Adipose tissue (tissue), 3 donors: ENCODE results near the gene GCNT3. TPM values are rescaled to one million over a fixed set of nuclear protein-coding genes. Genes with fewer than 3 reads are reported as not detected.

ENCODE experiments used
- H3K27ac ChIP-seq: one replicate; pipeline ENCODE4 v1.5.1; 2013; ENCODE audit warnings: low read depth, low read length
- WGBS, 3 donors: extraction: QIAGEN DNeasy Blood & Tissue Kit; methylation state at CpG; one replicate each; pipeline ENCODE4 v1.1.7; 2013; 5-methylcytosine and 5-hydroxymethylcytosine counted together
- polyA plus RNA-seq, 3 donors: library from polyadenylated mRNA; stranded (reverse); fragments of 200-250 nt; gene quantifications; one replicate each; pipeline ENCODE4 v1.2.3, GENCODE V29; 2013
- donor health status: healthy with polysubstance abuse.
- donor health status: Bipolar disorder and iron deficiency.
- donor health status: healthy.

Gene GCNT3, protein sequence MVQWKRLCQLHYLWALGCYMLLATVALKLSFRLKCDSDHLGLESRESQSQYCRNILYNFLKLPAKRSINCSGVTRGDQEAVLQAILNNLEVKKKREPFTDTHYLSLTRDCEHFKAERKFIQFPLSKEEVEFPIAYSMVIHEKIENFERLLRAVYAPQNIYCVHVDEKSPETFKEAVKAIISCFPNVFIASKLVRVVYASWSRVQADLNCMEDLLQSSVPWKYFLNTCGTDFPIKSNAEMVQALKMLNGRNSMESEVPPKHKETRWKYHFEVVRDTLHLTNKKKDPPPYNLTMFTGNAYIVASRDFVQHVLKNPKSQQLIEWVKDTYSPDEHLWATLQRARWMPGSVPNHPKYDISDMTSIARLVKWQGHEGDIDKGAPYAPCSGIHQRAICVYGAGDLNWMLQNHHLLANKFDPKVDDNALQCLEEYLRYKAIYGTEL
- under 1 TPM; 0.06 to 0.55 (median 0.45) TPM for polyA plus RNA-seq

GRCh38 chr15:59611276-59612260, at the start of gene GCNT3:
Gene GCNT3 (plus strand): TSS chr15:59611783. CDS start chr15:59618239, 6,456 bp downstream.
- no peak within 1 kb of the TSS for H3K27ac ChIP-seq
- 60 to 80% (median 72%) methylated on average over 8 of the region's 8 CpGs for WGBS, 3 donors

DNA sequence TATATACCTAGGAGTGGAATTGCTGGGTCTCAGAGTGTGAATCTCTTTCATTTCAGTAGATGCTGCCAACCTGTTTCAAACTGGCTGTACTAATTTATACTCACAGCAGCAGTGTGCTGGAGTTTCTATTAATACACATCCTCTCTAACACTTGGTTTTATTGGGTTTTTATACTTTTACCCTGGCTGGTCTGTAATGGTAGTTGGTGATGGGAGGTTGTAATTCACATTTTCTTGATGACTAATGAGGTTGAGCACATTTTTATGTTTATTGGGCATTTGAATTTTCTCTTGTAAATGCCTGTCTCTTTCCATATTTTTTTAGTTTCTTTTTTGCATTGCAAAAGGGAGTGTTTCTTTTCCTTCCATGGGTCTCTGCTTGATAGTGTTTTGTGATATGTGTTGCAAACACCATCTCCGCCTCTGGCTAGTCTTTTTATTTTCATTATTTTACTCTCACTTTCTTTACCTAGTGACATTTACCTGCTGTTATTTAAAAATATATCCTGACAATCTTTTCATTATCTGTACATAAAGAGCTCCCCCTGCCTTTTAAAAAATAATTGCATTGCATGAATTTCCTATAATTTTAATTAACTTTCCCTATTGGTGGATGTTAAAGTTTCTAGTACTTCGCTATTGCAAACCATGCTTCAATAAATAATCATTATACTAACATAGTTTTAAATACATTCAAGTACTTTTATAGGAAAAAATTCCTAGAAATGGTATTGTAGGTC, 49.0 kb upstream of the GCNT3 start:
- 91 to 96% (median 95%) methylated on average over 2 of the region's 2 CpGs for WGBS, 3 donors
- no peak overlapping the region for H3K27ac ChIP-seq

GRCh38 chr15:59565299-59565698, 46.3 kb upstream of the GCNT3 start:
- no peak overlapping the region for H3K27ac ChIP-seq
- WGBS, 3 donors, result 69 to 95% (median 94%) methylated on average over 4 of the region's 4 CpGs

DNA sequence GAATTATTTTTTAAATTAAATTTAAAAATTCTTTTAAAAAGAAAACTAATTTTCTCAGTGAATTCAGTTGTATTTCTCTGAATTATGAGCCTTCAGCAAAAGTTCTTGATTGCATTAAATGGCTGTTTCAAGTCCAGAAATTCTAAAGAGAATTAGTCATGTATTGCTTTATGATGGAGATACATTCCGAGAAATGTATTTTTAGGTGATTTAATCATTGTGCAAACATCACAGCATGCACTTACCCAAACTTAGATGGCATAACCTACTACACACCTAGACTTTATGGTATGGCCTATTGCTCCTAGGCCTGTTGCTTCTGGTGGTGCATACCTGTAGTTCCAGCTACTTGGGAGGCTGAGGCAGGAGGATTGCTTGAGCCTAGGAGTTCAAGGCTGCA, 44.3 kb upstream of the GCNT3 start:
- 82 to 95% (median 90%) methylated on average over 1 of the region's 1 CpG for WGBS, 3 donors
- H3K27ac ChIP-seq, result no peak overlapping the region

- no peak overlapping the region for H3K27ac ChIP-seq
- 83 to 84% (median 83%) methylated on average over 8 of the region's 8 CpGs for WGBS, 3 donors
Measured at GRCh38 chr15:59569477-59569876, 42.1 kb upstream of the GCNT3 start.

GRCh38 chr15:59570315-59570714, 41.3 kb upstream of the GCNT3 start:
- no peak overlapping the region for H3K27ac ChIP-seq
- WGBS, 3 donors, result 53 to 73% (median 68%) methylated on average over 3 of the region's 3 CpGs

DNA sequence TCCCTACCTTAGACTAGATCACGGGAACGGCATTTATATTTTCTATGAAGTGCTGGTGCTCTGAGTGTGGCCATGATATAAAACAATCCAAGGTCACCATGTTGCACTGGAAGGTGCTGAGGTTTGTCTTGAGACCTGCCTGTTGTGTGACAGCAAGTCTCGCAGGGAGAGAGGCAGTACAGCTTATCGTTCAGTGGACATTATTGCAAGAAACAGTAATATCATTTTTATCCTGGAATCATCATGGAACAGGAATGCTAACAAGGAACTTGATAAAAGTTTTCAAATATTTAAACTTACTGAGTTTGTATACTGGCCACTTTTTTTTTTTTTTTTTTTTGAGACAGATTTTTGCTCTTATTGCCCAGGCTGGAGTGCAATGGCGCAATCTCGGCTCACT, 40.0 kb upstream of the GCNT3 start:
- no peak overlapping the region for H3K27ac ChIP-seq
- WGBS, 3 donors, result 88 to 95% (median 88%) methylated on average over 6 of the region's 6 CpGs

DNA sequence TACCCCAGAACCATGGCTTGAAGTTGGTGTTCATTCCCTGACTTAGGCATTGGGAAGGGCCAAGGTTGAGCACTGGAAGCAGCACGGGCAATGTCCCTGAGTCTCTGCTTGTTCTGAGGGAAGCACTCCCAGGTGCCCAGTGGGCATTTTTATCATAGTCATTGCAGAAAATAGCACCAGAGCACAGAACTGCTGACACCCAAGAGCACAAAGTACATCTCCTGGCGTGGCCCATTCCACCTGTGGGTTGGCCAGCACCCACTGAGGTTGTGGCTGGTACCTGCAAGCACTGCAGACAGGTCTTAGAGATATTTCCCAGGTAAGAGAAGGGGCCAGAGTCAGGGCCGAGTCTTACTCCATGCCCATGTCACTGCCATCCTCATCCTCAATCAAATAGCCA, 28.5 kb upstream of the GCNT3 start:
- 83 to 91% (median 84%) methylated on average over 3 of the region's 3 CpGs for WGBS, 3 donors
- no peak overlapping the region for H3K27ac ChIP-seq

- 34 to 50% (median 46%) methylated on average over 3 of the region's 3 CpGs for WGBS, 3 donors
- H3K27ac ChIP-seq, result no peak overlapping the region
Measured at GRCh38 chr15:59587085-59587826, 24.3 kb upstream of the GCNT3 start.

- WGBS, 3 donors, result 75 to 80% (median 79%) methylated on average over 7 of the region's 7 CpGs
- H3K27ac ChIP-seq, result no peak overlapping the region
Measured at GRCh38 chr15:59590027-59590426, 21.6 kb upstream of the GCNT3 start.

DNA sequence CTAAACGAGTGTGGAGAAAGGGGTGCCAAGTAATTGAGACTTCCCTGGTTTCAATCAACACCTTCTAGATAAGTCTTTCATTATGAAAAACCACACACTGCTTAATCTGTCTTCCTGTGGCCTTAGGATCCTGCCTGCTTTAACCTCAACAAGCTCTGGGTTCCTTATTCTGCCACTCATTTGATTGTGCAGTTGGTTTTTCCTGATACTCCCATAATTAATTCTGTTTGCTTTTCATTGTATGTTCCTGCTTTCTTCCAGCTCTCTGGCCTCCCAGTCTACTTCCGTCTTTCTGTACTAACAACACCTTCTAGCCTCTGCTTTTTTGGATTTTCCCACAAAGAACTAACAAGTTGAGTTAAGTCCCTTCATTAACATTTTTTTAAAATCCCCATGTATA, 20.2 kb upstream of the GCNT3 start:
- no peak overlapping the region for H3K27ac ChIP-seq
- 31 to 49% (median 32%) methylated on average over 2 of the region's 2 CpGs for WGBS, 3 donors

DNA sequence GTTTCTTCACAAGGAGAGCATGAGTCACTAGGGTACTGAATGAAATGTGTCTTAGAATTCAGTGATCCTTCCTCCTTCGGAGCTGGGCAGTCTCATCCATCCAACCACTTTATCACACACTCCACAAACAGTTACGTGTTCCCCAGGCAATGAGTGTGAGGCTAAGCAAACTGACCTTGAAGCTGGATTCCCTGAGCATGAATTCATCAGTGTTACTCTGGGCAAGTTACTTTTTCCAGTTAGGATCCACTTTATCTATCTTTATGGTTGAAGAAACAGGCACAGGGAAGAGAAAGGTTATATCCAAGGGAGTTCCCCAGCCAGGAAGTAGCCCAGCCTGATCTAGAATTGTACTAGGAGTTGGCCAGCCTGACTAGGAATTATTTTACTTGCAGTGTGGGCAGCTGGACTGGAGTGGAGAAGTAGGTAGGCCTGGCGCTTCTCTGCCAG, 17.1 kb upstream of the GCNT3 start:
- WGBS, 3 donors, result 45 to 66% (median 64%) methylated on average over 3 of the region's 3 CpGs
- no peak overlapping the region for H3K27ac ChIP-seq

- WGBS, 3 donors, result 92 to 93% (median 92%) methylated on average over 2 of the region's 2 CpGs
- H3K27ac ChIP-seq, result no peak overlapping the region
Measured at GRCh38 chr15:59594991-59595390, 16.6 kb upstream of the GCNT3 start.

GRCh38 chr15:59595434-59595915, 16.1 kb upstream of the GCNT3 start:
- WGBS, 3 donors, result 80 to 84% (median 80%) methylated on average over 7 of the region's 7 CpGs
- no peak overlapping the region for H3K27ac ChIP-seq

DNA sequence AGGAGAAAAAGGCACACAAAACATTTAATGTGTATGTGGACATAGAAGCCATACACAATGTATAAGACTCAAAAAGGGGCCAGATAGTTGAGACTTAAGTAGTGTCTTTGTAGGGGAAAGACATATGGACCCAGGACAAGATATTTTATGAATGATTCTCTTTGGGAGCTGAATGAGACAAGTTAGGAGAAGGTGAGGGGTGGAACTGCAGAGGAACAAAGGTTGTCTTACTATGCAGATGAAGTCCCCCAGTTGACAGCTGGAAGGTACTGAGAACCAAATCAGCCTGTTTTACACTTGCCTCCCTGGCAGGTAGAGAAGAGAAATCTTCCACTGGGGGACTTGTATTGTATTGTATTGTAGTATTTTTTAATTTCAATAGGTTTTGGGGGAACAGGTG, 14.9 kb upstream of the GCNT3 start:
- H3K27ac ChIP-seq, result no peak overlapping the region

- H3K27ac ChIP-seq, result no peak overlapping the region
- 89 to 92% (median 92%) methylated on average over 2 of the region's 2 CpGs for WGBS, 3 donors
Measured at GRCh38 chr15:59598461-59598860, 13.1 kb upstream of the GCNT3 start.

DNA sequence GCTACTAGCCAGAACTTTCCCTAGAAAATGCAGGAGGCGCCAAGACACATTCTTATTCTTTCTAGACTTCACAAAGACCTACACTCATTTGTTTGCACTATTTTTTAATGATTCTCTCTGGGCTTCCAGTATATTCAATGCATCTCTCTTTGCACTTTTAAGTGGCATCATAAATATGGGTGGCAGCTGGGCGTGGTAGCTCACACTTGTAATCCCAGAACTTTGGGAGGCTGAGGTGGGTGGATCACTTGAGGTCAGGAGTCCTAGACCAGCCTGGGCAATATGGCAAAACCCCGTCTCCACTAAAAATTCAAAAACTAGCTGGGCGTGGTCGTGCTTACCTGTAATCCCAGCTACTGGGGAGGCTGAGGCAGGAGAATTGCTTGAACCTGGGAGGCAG, 5.6 kb upstream of the GCNT3 start:
- no peak overlapping the region for H3K27ac ChIP-seq
- 78 to 91% (median 87%) methylated on average over 5 of the region's 5 CpGs for WGBS, 3 donors
